Peyer's patch (tissue), 4 donors: Measurements from ENCODE around the gene RIC8B.

Experiments
- POLR2A ChIP-seq, 2 donors: fragments of 450-650 bp; IDR thresholded peaks; one replicate each; pipeline ENCODE4 v1.5.1; 2017; ENCODE audit warnings: antibody characterized with exemption in 2 of 2, mild to moderate bottlenecking in 2 of 2, moderate library complexity in 2 of 2
- TF ChIP-seq, protein P1 (sequence below), 6 experiments: fragments of 450-650 bp in 4 of 6; fragments of 200-600 bp in 2 of 6; sonication (generic) in 1 of 6; IDR thresholded peaks; one replicate each; pipeline ENCODE4 v1.5.1; 2017 to 2019; ENCODE audit warnings: antibody characterized with exemption in 6 of 6, mild to moderate bottlenecking in 3 of 6, moderate library complexity in 1 of 6

DNA sequence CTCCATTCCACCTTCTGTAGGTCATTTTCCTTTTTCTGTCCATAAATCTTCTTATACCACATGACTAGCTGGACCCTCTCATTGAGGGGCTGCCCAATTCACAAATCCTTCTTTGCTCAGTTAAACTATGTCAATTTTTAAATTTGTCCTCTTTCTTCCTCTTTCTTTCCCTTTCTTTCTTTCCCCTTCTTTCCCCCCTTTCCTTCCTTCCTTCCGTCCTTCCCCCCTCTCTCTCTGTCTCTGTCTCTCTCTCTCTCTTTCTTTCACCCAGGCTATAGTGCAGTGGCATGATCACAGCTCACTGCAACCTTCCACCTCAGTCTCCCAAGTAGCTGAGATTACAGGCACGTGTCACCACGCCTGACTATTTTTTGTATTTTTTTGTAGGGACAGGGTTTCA lies 134.1 kb downstream of the RIC8B start:
- no peak for TF ChIP-seq POLR2A (IDR thresholded peaks at IDR 0.05)
- TF ChIP-seq, protein P1, sequence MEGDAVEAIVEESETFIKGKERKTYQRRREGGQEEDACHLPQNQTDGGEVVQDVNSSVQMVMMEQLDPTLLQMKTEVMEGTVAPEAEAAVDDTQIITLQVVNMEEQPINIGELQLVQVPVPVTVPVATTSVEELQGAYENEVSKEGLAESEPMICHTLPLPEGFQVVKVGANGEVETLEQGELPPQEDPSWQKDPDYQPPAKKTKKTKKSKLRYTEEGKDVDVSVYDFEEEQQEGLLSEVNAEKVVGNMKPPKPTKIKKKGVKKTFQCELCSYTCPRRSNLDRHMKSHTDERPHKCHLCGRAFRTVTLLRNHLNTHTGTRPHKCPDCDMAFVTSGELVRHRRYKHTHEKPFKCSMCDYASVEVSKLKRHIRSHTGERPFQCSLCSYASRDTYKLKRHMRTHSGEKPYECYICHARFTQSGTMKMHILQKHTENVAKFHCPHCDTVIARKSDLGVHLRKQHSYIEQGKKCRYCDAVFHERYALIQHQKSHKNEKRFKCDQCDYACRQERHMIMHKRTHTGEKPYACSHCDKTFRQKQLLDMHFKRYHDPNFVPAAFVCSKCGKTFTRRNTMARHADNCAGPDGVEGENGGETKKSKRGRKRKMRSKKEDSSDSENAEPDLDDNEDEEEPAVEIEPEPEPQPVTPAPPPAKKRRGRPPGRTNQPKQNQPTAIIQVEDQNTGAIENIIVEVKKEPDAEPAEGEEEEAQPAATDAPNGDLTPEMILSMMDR (IDR thresholded peaks at IDR 0.05): no peak
